Measurements from ENCODE around the gene CLPSL2. TPM values are rescaled to one million over a fixed set of nuclear protein-coding genes. Genes with fewer than 3 reads are reported as not detected.

CLPSL2 gene
- total RNA-seq, 1 donor from 2014 or later, result not detected

DNA sequence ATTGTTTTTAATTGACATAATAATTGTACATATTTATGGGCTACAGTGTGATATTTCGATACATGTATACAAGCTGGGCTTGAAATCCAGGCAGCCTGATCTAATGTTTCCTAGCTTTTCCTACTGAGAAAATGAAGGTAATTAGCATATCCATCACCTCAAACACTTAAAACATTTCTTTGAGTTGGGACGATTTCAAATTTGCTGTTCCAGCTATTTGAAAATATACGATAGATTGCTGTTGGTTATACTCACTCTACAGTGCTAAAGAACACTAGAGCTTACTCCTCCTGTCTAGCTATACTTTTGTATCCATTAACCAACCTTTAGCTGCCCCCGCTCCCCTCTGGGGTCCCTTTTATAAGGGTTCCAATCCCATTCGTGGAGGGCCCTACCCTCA, 33.4 kb downstream of the CLPSL2 start:
- Mint-ChIP-seq H3K4me3 (no peak overlapping the region), H3K36me3 (ENCODE audit: low read depth) (no peaks in the 10 kb centered on the region), H3K4me1 (peaks cover 2% of the 10 kb centered on the region), H3K9me3 (peaks cover 3% of the 10 kb centered on the region), H3K27ac (no peak overlapping the region), H3K27me3 (peaks cover 4% of the 10 kb centered on the region)
- DNase-seq, result no peak
- intact Hi-C loops (cut with micrococcal nuclease), result no loop called here

DNA sequence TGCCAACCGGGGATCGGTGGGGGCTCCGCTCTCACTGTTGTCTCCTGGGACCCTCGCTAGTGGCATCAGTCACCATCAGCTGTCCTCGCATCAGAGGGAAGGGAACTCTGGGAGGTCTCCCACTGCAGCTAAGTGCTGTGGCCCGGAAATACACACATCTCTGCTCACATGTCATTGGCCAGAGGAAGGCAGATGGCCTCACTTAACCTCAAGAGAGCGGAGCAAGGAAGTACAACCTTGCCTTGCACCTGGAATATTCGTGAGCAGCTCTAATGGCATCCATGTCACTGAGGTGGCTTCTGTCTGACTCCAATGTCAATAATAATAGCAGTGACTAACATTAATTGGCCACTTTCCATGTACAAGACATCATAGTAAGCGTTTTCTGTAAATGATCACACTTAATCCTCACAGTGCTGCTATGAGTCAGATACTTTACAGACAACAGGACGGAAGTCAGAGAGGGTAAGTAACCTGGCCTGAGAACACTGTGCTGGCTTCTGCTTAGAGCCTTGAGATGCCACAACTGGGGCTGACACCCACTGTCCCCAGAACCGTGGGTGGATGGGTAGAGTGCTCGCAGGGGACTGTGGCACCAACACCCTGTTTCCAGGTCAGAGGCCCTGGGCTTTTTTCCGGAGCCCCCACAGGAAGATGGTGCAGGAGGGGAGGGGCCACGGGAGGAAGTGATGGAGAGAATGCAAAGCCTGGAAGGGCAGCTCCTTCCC, 34.7 kb downstream of the CLPSL2 start:
- no peak for DNase-seq
- Mint-ChIP-seq H3K27ac (no peak overlapping the region), H3K36me3 (ENCODE audit: low read depth) (no peaks in the 10 kb centered on the region), H3K4me3 (no peak overlapping the region), H3K4me1 (peaks cover 2% of the 10 kb centered on the region), H3K27me3 (peaks cover 4% of the 10 kb centered on the region), H3K9me3 (no peaks in the 10 kb centered on the region)
- intact Hi-C loops (cut with micrococcal nuclease), result no loop called here

DNA sequence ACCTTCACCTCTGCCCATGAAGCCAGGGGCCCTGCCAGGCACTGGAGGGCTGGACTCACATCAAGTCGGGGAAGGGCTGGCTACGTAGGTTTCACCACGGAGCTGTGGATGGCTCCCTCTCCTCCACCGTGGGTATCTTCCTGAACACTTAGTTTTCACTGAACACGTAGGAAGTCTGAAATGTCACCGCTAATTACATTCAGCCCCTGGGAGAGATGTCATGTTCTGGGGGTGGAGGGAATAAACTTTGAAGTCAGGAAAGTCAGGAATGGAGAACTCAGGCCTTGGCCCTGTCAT, 35.2 kb downstream of the CLPSL2 start:
- no peak for DNase-seq
- Mint-ChIP-seq H3K4me1 (peaks cover 2% of the 10 kb centered on the region), H3K27ac (no peak overlapping the region), H3K27me3 (peaks cover 4% of the 10 kb centered on the region), H3K4me3 (no peak overlapping the region), H3K36me3 (ENCODE audit: low read depth) (no peaks in the 10 kb centered on the region), H3K9me3 (no peaks in the 10 kb centered on the region)
- intact Hi-C loops (cut with micrococcal nuclease), result no loop called here

- no peak overlapping the region for H3K27ac Mint-ChIP-seq
Measured at GRCh38 chr6:35817515-35817914, 41.1 kb downstream of the CLPSL2 start.

DNA sequence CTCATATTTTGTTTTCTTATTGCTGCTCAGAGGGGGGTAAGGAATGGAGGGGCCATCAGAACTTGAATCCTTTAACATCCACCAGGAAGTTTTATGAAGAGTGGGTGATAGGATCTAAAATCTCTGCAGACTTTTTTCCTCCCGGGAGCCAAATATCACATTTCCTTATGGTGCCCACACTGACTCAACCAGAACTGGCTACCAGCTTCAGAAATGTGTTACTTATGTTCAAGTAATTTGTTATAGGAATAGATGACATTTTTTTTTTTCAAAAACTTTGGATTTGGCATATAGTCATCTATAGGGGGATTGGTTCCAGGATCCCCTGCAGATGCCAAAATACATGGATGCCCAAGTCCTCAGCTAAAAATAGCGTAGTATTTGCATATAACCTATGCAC, 47.2 kb downstream of the CLPSL2 start:
- Mint-ChIP-seq H3K9me3 (no peaks in the 10 kb centered on the region), H3K4me3 (no peak overlapping the region)
- intact Hi-C loops (cut with micrococcal nuclease), result no loop called here

More at GRCh38 chr6:35817515-35817914, 41.1 kb downstream of the CLPSL2 start:
- peaks cover 3% of the 10 kb centered on the region for H3K27me3 Mint-ChIP-seq
- no peaks in the 10 kb centered on the region for H3K4me1 Mint-ChIP-seq
- no peak overlapping the region for H3K4me3 Mint-ChIP-seq
- no peak for DNase-seq
- intact Hi-C loops (cut with micrococcal nuclease), result no loop called here
- no peaks in the 10 kb centered on the region for H3K9me3 Mint-ChIP-seq
- H3K36me3 Mint-ChIP-seq (ENCODE audit: low read depth), result no peaks in the 10 kb centered on the region

DNA sequence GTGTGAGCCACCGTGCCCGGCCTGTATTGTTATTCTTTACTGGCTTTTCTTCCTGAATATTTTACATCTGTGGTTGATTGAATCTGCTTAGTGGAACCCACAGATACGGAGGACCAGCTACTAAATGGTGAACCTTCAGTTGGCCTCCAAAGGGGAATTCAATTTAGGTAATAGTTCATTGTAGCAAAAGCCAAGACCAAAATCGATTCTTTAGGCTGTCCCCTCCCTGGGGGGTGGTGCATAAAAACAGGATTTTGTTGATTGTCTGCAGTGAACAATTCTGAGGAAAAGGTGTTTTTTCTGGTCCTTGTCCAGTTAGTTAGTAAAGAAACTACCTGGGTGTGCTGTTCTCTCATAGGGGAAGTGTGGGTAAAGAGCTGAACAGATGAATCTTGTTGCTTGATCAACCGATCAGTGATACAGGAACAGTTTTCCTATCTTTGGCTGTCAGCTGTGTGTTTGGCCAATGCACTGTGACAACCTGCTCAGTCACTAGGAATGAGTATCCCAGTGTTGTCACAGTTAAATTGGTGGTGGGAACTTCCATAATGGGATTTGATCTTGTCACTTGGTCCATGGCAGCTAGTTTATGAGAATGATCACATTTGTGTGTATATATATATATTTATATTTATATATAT, 48.3 kb downstream of the CLPSL2 start:
- peaks cover 3% of the 10 kb centered on the region for H3K27me3 Mint-ChIP-seq
- no peak overlapping the region for H3K27ac Mint-ChIP-seq
- H3K9me3 Mint-ChIP-seq, result no peaks in the 10 kb centered on the region
- H3K4me3 Mint-ChIP-seq, result no peak overlapping the region
- peaks cover 1% of the 10 kb centered on the region for H3K36me3 Mint-ChIP-seq (ENCODE audit: low read depth)
- intact Hi-C loops (cut with micrococcal nuclease), result no loop called here
- no peak for DNase-seq
- H3K4me1 Mint-ChIP-seq, result no peaks in the 10 kb centered on the region

More for the DNA sequence above, 47.2 kb downstream of the CLPSL2 start:
- no peak overlapping the region for H3K27ac Mint-ChIP-seq
- no peak for DNase-seq
- H3K36me3 Mint-ChIP-seq (ENCODE audit: low read depth), result no peaks in the 10 kb centered on the region
- H3K27me3 Mint-ChIP-seq, result peaks cover 6% of the 10 kb centered on the region
- H3K4me1 Mint-ChIP-seq, result no peaks in the 10 kb centered on the region

Other genes with a start within 250 kb of the CLPSL2 start
- gene FKBP5, start 87.7 kb upstream of the CLPSL2 start, total RNA-seq, result 85.0 and 85.1 TPM in 2 replicates
- 0.58 and 0.64 TPM in 2 replicates for gene ARMC12, start 39.6 kb upstream of the CLPSL2 start, total RNA-seq
- gene CLPSL1, start 4.4 kb downstream of the CLPSL2 start, total RNA-seq, result not detected in 2 replicates
- not detected in 2 replicates for gene CLPS, start 20.7 kb downstream of the CLPSL2 start, total RNA-seq
- gene LHFPL5, start 28.8 kb downstream of the CLPSL2 start, total RNA-seq, result not detected in 2 replicates
- gene SRPK1, start 144.5 kb downstream of the CLPSL2 start, total RNA-seq, result 162 and 163 TPM in 2 replicates
- gene SLC26A8, start 248.0 kb downstream of the CLPSL2 start, total RNA-seq, result not detected in 2 replicates